Adipocyte (in vitro differentiated cells): Measurements from ENCODE around the gene LAMB1.
A peak's percentile ranks its signal among the peaks of the same experiment; 100 is the strongest.
"Not testable (repeated sequence)": the region's sequence is repeated elsewhere in the genome, so short reads cannot be mapped to it uniquely, and the experiment has no call there.

ENCODE experiments used
- DNase-seq: peaks from one replicate; pipeline ENCODE4 v3.0.0-alpha.2; 2015; ENCODE audit warnings: low read depth
- H3K27me3 ChIP-seq: replicated peaks from 2 replicates; pipeline ENCODE4 v1.7.0; 2013; ENCODE audit warnings: mild to moderate bottlenecking, low read length, moderate library complexity; ENCODE audit not compliant: control insufficient read depth, insufficient read depth
- H3K36me3 ChIP-seq: 2 replicates; pipeline ENCODE4 v1.7.0; 2013; ENCODE audit warnings: low read length, mild to moderate bottlenecking, moderate library complexity; ENCODE audit not compliant: control insufficient read depth, insufficient read depth, severe bottlenecking
- H3K4me1 ChIP-seq: 2 replicates; pipeline ENCODE4 v1.7.0; 2013; ENCODE audit warnings: mild to moderate bottlenecking, low read length, moderate library complexity; ENCODE audit not compliant: control insufficient read depth, insufficient read depth
- H3K4me3 ChIP-seq: 2 replicates; pipeline ENCODE4 v1.7.0; 2013; ENCODE audit warnings: mild to moderate bottlenecking, low read length, moderate library complexity
- H3K9ac ChIP-seq: 2 replicates; pipeline ENCODE4 v1.7.0; 2013; ENCODE audit warnings: mild to moderate bottlenecking, low read length, moderate library complexity
- H3K9me3 ChIP-seq: 2 replicates; pipeline ENCODE4 v1.7.0; 2013; ENCODE audit warnings: mild to moderate bottlenecking, low read length, moderate library complexity; ENCODE audit not compliant: control insufficient read depth

Gene LAMB1

DNA sequence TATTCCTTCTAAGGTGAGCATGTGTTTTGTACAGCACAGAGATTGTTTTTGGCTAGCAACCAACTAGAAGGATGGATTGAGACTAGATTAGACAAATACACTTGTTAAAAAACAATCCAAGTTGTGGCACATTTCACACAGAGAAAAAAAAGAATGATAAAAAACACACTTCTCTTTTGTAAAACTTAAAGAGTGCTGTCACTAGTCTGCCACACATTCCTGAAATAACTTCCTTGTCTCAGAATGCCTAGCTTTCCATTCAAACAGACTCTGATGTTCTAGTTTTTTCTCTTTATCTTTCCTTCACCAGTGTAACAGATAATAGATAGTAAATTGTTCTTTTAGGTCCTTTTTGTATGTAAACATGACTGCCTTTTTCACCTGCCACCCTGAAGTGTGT lies 100.6 kb downstream of the LAMB1 start:
- no peak overlapping the region for H3K9ac ChIP-seq
- H3K36me3 ChIP-seq, result peaks cover 69% of the 10 kb centered on the region
- H3K4me3 ChIP-seq, result no peak overlapping the region
- H3K4me1 ChIP-seq, result peaks cover 14% of the 10 kb centered on the region
- no peaks in the 10 kb centered on the region for H3K9me3 ChIP-seq
- H3K27me3 ChIP-seq, result no peaks in the 10 kb centered on the region
- DNase-seq, result peak; percentile 45

- H3K4me3 ChIP-seq, result no peak overlapping the region
- no peaks in the 10 kb centered on the region for H3K9me3 ChIP-seq
- no peaks in the 10 kb centered on the region for H3K27me3 ChIP-seq
- H3K36me3 ChIP-seq, result peaks cover 64% of the 10 kb centered on the region
- no peak overlapping the region for H3K9ac ChIP-seq
- no peak for DNase-seq
- H3K4me1 ChIP-seq, result peaks cover 6% of the 10 kb centered on the region
Measured at GRCh38 chr7:107900496-107901015, 102.4 kb downstream of the LAMB1 start.

DNA sequence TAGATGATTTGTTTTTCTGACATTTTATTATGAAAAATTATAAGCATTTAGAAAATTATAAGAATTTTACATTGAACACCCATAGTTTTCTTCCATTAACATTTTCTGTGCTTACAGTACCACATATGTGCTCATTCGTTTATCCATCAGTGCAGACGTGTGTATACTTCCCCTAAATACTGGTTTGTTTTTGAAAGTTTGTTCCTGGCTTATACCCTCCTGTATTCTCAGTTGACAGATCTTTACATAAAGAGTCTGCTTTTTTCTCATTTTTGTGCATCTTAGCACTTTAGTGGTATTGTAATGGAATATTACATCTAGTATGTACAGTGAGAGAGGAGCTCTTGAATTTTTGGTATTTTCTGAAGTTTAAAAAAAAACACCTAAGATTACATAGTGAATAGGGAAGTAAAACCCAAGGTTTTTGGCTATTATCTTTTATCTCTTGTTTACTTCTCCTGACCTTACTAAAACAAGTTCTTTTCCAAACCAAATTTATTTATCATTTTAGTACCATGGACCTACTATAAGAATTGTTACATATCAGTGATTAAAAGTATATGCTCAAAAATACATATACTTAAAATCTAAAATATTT lies 103.9 kb downstream of the LAMB1 start:
- no peak for DNase-seq
- H3K36me3 ChIP-seq, result peaks cover 64% of the 10 kb centered on the region

GRCh38 chr7:107892367-107892741 lies 110.6 kb downstream of the LAMB1 start:
- Histone ChIP-seq H3K4me3 (peak overlapping the region; percentile 96), H3K4me1 (peaks cover 32% of the 10 kb centered on the region), H3K36me3 (peaks cover 39% of the 10 kb centered on the region), H3K9ac (peak overlapping the region; percentile 96)
- DNase-seq, H3K9me3 ChIP-seq, H3K27me3 ChIP-seq: not testable (repeated sequence)

More for the DNA sequence above, 103.9 kb downstream of the LAMB1 start:
- H3K9ac ChIP-seq, result no peak overlapping the region
- H3K4me3 ChIP-seq, result no peak overlapping the region
- no peaks in the 10 kb centered on the region for H3K27me3 ChIP-seq
- peaks cover 11% of the 10 kb centered on the region for H3K4me1 ChIP-seq
- H3K9me3 ChIP-seq, result no peaks in the 10 kb centered on the region

GRCh38 chr7:107891636-107892366 lies 111.2 kb downstream of the LAMB1 start:
- H3K9me3 ChIP-seq, result no peaks in the 10 kb centered on the region
- no peaks in the 10 kb centered on the region for H3K27me3 ChIP-seq
- DNase-seq, result no peak
- H3K4me1 ChIP-seq, result peaks cover 32% of the 10 kb centered on the region
- H3K4me3 ChIP-seq, result peak overlapping the region; percentile 96
- peak overlapping the region; percentile 96 for H3K9ac ChIP-seq
- peaks cover 35% of the 10 kb centered on the region for H3K36me3 ChIP-seq

- Histone ChIP-seq H3K36me3 (peaks cover 31% of the 10 kb centered on the region), H3K27me3 (no peaks in the 10 kb centered on the region), H3K4me1 (peaks cover 32% of the 10 kb centered on the region), H3K4me3 (peak within 1 kb of the TSS; percentile 96), H3K9me3 (no peaks in the 10 kb centered on the region), H3K9ac (peak within 1 kb of the TSS; percentile 96)
- DNase-seq, result peak; percentile 97
Measured at GRCh38 chr7:107890962-107891635, 111.9 kb downstream of the LAMB1 start, which contains the start of gene DLD. Gene DLD (plus strand): TSS chr7:107891183. CDS start chr7:107891251, 68 bp downstream.

DNA sequence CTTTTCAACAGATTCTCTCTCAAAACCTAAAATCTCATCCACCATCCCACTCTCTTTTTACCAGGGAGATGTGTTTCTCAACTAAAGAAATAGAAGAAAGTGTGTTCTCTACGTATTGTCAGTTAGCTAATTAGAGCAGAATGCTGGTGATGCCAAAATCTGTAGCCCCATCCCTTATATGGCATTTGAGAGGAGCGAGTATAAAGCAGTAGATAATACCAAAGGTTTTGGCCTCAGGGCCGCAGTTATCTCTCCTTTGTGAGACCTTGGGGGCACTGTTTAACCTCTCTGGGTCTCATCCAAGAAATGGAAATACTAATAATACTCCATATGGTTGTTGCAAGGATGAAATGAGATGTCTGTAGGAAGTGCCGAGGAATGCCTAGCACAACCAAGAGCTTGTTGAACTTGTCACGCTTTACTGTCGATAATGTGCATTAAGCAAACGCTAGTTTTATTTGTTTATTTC lies 112.4 kb downstream of the LAMB1 start:
- Histone ChIP-seq H3K27me3 (no peaks in the 10 kb centered on the region), H3K9me3 (no peaks in the 10 kb centered on the region), H3K9ac (peak overlapping the region; percentile 96), H3K4me1 (peaks cover 32% of the 10 kb centered on the region), H3K36me3 (peaks cover 25% of the 10 kb centered on the region), H3K4me3 (peak overlapping the region; percentile 96)
- no peak for DNase-seq

- no peaks in the 10 kb centered on the region for H3K27me3 ChIP-seq
- H3K4me3 ChIP-seq, result no peak overlapping the region
- peaks cover 31% of the 10 kb centered on the region for H3K4me1 ChIP-seq
- H3K9me3 ChIP-seq, result no peaks in the 10 kb centered on the region
- no peak for DNase-seq
- peaks cover 20% of the 10 kb centered on the region for H3K36me3 ChIP-seq
- H3K9ac ChIP-seq, result no peak overlapping the region
Measured at GRCh38 chr7:107889992-107890391, 113.0 kb downstream of the LAMB1 start.

GRCh38 chr7:107887827-107888226 lies 115.1 kb downstream of the LAMB1 start:
- peaks cover 18% of the 10 kb centered on the region for H3K4me1 ChIP-seq
- H3K9ac ChIP-seq, H3K4me3 ChIP-seq, H3K9me3 ChIP-seq, H3K27me3 ChIP-seq, DNase-seq, H3K36me3 ChIP-seq: not testable (repeated sequence)

DNA sequence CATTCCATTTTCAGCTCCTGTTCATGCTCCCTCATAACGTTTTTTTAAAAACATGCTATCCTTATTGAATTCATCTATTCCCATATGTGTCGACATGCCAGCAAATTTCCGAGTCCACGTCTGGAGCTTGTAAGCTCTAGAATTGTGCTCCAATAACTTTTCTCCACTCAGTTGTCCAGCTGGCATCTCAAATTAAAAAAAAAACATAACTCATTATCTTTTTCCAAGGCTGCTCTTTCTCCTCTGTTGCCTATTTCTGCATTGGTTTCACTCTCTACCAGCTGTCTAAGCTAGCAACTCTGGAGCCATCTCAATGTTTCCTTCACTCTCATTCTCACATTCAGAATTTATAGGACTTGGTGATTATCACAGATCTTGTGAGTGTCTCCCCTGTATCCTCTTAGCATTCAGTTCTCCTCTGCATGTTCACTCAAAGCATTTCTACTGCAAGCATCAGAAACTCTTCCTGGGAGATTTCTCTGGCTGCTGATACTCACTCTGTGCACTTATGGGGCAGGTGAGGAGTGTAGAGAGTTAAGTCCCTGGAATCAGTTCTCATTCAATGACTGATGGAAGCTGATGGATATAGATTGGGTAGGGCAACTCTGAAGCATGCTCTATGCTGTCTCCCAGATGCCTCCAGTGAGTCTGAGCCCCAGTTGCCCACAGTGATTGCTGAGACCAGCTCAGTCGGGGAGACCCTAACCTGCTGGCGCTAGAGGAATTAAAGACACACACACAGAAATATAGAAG lies 118.7 kb downstream of the LAMB1 start:
- H3K4me3 ChIP-seq, result no peak overlapping the region
- no peaks in the 10 kb centered on the region for H3K9me3 ChIP-seq
- no peak for DNase-seq
- no peaks in the 10 kb centered on the region for H3K27me3 ChIP-seq
- H3K9ac ChIP-seq, result no peak overlapping the region
- H3K36me3 ChIP-seq, result no peaks in the 10 kb centered on the region
- H3K4me1 ChIP-seq, result peaks cover 5% of the 10 kb centered on the region
